HG03378 (cell line): Measurements from ENCODE around the gene NR2F2.

Experiments used
- ATAC-seq: cut with Tn5 transposase; IDR thresholded peaks from one replicate; pipeline ENCODE4 v1.9.1; 2021; ENCODE audit warnings: mild to moderate bottlenecking, moderate library complexity; ENCODE audit not compliant: unreplicated experiment

NR2F2 gene

GRCh38 chr15:96330450-96331143, at the start of gene NR2F2:
Gene NR2F2, plus strand, starts transcription at chr15:96330700. Its CDS starts 1,406 bp downstream, at chr15:96332106.
- ATAC-seq: peak; percentile 62

GRCh38 chr15:96285305-96285704, 45.2 kb upstream of the NR2F2 start:
- ATAC-seq: no peak

GRCh38 chr15:96285729-96286254, 44.7 kb upstream of the NR2F2 start:
- no peak for ATAC-seq

- ATAC-seq: no peak
Observed at GRCh38 chr15:96290679-96291078, 39.8 kb upstream of the NR2F2 start.

GRCh38 chr15:96292635-96293034, 37.9 kb upstream of the NR2F2 start:
- no peak for ATAC-seq

- no peak for ATAC-seq
Observed at GRCh38 chr15:96293441-96293840, 37.1 kb upstream of the NR2F2 start.

- no peak for ATAC-seq
Observed at GRCh38 chr15:96294766-96295165, 35.7 kb upstream of the NR2F2 start.

GRCh38 chr15:96296264-96296663, 34.2 kb upstream of the NR2F2 start:
- no peak for ATAC-seq

- no peak for ATAC-seq
Observed at GRCh38 chr15:96297783-96298182, 32.7 kb upstream of the NR2F2 start.

- no peak for ATAC-seq
Observed at GRCh38 chr15:96298217-96298616, 32.3 kb upstream of the NR2F2 start.

GRCh38 chr15:96300836-96301235, 29.7 kb upstream of the NR2F2 start:
- ATAC-seq: no peak

- ATAC-seq: no peak
Observed at GRCh38 chr15:96303503-96304056, 26.9 kb upstream of the NR2F2 start.

- no peak for ATAC-seq
Observed at GRCh38 chr15:96304839-96305238, 25.7 kb upstream of the NR2F2 start.

- ATAC-seq: no peak
Observed at GRCh38 chr15:96306321-96306720, 24.2 kb upstream of the NR2F2 start.

- no peak for ATAC-seq
Observed at GRCh38 chr15:96307856-96308394, 22.6 kb upstream of the NR2F2 start.

GRCh38 chr15:96309143-96309660, 21.3 kb upstream of the NR2F2 start:
- ATAC-seq: no peak

- ATAC-seq: no peak
Observed at GRCh38 chr15:96311256-96311955, 19.1 kb upstream of the NR2F2 start.

GRCh38 chr15:96311956-96312294, 18.6 kb upstream of the NR2F2 start:
- ATAC-seq: no peak

- ATAC-seq: no peak
Observed at GRCh38 chr15:96312641-96313335, 17.7 kb upstream of the NR2F2 start.

GRCh38 chr15:96314518-96314917, 16.0 kb upstream of the NR2F2 start:
- ATAC-seq: no peak

- no peak for ATAC-seq
Observed at GRCh38 chr15:96314963-96315362, 15.5 kb upstream of the NR2F2 start.
